Raji (cell line): ENCODE measurements around the gene XCL2.

Source experiments
- POLR2A ChIP-seq: IDR thresholded peaks from 2 replicates; pipeline ENCODE4 v1.6.1; 2011; ENCODE audit warnings: low read depth, low read length, control low read depth; ENCODE audit not compliant: insufficient read depth

Gene XCL2

DNA sequence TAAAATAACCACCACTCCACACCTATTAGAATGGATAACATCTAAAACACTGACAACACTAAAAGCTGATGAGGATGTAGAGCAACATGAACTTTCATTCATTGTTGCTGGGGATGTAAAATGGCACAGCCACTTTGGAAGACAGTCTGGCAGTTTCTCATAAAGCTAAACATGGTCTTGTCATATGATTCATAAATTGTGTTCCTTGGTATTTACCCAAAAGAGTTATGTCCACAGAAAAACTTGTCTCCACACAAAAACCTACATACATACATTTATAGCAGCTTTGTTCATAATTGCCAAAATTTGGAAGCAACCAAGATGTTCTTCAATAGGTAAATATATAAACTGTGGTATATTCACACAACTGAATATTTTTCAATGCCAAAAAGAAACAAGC is 16.6 kb upstream of the XCL2 start:
- no peak for TF ChIP-seq POLR2A

- no peak for TF ChIP-seq POLR2A
Measured at GRCh38 chr1:168556647-168557046, 12.8 kb upstream of the XCL2 start.

DNA sequence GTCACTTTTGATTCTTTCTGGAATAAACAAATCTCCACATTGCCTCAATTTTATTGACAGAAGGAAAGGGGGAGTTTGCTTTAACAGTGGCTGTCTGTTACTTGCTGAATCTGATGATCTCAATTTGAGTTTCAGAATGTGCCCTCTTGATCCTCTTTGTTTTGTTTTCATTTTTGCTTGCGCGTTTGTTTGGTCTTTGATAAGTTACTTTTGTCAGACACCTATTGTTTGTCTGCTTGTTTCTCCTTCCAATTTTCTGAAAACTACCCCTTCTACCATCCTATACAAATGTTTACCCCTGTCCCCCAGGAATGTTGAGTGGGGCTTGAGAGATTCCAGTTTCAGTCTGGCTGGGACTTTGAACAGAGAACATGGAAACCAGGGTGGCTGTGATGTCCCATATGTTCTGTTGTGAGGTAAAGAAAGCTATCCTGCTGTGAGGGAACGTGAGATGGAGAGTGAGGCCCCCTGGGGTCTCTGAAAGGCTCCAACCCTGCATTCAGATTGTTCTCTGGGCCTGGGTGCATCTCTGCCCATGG is 11.8 kb upstream of the XCL2 start:
- no peak for TF ChIP-seq POLR2A

DNA sequence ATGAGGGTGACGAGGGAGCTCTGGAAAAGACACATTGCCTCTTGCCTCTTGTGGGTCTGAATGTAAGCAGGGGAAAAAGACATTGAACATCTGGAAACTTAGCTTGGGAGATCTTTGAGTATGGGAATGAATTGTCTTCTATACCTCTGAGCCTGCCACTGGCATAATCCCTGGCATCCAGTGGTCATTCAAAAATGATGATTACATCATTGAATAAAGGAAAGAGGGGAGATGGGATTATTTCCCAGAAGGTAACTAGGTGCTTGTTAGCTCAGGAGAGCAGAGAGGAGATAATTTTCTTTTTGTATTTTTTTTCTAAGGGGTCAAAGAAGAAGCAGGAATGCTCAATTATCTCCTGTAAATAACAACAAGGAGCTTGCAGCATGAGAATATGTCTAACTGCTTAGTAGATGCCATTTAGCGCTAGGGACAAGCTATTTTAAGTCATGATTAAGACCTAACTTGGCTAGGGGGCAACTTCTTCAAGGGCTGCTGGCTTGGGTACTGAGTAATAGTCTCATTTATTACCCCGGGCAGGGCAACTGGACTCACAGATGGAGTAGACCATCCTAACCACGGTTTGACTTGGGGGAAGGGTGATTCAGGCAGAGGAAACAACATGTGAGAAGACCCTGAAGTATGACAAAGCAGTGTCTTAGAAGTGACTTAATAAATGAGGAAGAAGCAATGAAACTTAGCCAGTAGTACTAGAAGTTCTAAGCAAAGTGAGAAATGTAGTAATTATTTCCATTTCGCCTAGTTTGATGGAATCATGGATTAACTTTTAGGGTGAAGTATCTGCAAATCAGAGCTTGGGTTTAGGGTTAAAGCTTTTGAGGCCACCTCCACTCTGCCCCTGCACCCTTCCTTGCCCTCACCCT is 11.0 kb upstream of the XCL2 start:
- no peak for TF ChIP-seq POLR2A

DNA sequence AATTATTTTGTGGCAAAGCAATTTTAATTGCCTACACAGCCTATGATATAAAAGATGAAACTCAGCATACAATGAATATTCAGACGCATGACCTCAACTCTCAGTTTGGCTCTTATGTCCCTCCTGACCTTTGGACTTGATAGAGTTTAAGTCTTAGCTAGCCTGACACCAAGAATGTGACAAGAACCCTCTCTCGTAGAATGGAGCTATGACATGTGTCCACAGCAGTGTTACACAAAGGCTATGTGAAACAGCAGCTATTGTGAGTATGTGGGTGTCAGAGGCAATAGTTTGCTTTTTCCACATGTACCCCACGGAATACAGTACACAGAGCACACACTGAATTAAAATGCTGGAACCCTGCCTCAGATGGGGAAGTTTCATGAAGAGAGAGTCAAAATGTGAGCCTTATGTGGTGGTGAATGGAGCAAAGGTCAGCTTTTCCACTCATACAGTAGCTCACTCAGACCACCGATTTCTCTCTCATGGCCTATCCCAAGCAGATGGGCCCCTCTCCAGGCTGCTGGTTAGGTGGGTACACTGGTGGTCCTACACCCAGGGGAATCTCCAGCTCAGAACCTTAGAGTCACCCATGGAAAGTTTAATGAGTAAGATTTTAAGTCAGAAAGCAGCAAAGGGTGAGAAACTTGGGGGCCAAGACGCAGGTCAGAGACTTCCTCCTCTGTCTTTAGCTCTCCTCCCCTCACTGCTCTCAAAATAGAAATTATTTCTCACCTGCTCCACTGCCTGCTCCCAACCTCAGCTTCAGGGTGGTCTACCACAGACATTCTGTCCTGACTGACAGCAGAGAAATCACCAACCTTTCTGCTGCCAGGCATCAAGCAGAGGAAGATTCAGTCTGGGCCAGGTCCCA is 10.1 kb upstream of the XCL2 start:
- no peak for TF ChIP-seq POLR2A

- TF ChIP-seq POLR2A: no peak
Measured at GRCh38 chr1:168552961-168553360, 9.2 kb upstream of the XCL2 start.

DNA sequence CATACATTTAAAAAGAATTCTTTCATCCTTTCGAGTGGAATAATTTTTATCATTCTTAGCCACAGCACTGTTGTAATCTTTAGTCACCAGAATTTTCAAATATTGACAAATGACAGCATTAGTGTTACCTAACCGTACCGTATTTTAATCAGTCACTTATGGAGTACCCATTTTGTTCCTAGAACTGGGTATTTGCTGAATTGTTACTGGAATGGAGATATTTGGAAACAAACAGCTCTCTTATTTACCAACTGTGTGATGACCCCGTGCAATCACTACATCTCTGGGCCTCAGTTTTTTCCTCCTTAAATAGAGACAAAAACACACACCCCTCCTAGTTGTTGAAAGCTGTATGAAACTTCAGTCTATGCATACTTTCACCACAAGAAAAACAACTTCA is 7.9 kb upstream of the XCL2 start:
- no peak for TF ChIP-seq POLR2A

DNA sequence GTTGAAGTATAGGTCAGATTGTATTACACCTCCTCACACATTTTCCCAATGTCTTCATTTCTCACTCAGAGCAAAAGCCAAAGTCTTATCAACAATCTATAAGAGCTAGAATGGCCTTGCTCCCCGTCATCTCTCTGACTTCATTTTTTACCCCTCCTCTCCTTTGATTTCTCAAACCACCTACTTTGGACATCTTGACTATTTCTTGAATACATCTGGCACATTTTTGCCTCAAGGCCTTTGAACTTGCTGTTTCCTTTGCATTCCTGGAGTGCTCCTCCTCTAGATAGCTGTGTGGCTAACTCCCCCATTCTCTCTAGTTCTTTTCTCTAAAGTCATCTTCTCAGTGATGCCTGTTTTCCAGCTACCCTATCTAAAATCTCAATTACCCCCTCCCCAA is 7.2 kb upstream of the XCL2 start:
- TF ChIP-seq POLR2A: no peak

GRCh38 chr1:168535536-168535935 is 8.3 kb downstream of the XCL2 start:
- no peak for TF ChIP-seq POLR2A

DNA sequence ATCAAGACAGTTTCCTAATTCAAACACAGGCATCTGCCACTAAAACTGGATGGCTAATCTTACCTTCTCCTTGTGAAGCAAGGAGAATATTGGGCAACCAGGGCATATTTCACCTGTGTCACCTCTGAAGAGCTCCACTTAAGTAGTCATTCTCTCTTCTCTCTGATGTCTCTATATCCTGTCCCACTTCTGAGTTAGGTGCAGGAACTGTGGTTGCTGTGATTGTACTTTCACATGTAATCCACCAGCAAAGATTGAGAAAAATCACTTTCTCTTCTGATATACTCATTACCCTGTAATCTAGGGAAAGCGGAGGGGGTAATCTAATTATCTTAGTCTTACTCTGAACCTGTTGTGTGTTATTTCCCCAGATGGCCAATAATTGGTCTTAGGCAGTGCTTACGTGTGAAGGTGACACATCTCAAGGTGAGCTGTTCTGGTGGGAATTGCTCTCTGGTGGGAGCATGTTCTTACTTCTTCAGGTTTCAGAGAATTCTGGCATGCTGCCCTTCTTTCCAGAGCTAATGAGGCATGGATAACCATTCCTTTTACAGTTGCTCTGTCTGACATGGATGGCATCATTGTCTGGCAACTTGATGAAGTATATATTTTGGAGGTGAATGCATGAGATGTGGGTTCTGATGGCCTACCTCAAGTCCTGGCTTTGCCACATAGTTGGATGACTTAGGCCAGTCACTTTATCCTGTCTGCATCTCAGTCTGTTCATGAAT is 12.0 kb downstream of the XCL2 start:
- TF ChIP-seq POLR2A: no peak

- TF ChIP-seq POLR2A: no peak
Measured at GRCh38 chr1:168529518-168529917, 14.3 kb downstream of the XCL2 start.

DNA sequence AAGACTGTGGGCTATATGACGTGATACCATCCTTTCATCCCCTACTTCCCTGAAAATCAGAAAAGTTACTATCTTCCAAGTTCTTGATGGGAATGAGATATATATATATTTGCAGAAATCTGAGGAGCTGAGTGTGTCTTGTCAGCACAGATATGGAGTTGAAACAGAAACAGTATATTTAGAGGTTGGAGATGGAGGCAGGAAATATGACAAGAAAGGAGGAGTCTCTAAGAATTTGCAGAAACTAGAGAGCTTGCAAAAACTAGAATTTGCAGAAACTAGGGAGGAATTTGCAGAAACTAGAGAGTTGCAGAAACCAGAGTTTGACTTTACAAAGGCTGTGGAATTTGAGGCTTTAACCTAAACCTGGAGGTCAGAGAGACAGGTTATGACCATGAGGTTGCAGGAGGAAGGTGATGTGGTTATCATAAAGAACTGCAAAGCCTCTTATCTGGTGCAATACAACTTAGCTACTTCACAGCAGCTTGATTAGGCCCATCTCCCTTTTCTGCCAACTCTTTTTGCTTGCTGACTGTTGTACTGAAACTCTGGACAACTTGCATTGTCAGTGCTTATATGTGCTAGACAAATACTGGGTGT is 22.3 kb downstream of the XCL2 start:
- no peak for TF ChIP-seq POLR2A

- TF ChIP-seq POLR2A: no peak
Measured at GRCh38 chr1:168520832-168521231, 23.0 kb downstream of the XCL2 start.

DNA sequence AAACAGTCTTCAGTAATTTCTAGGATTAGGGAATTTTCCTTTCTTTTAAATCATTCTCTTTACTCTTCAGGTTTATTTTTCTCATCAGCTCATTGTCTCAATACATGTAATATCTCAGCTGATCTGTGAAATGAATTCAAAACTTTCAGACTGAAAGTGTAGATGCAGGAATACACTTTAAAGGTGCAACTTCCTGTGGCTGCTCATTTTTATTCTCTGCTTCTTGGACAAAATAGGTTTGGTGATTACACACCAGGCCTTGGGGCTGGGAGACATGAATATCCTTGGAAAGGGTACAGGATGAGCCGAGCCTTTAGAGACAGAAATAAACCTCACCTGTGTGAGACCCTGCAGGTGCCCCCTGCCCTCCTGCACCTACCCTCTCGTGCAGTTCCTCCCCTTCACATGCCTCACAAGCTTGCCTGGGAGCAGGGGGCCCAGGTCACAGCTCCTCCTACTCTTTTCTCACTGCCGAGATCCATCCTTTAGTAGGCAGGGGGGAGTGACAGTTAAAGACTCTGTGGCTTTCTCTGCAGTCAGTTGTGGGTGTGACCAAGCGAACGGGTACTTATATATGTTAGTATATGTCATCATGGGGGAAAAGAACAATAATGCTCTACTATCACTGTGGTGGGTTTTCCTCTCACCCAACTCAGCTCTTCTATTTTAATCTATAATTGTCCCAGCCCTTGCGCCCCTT is 23.6 kb downstream of the XCL2 start:
- TF ChIP-seq POLR2A: no peak
